Adipose tissue (tissue), 3 donors: ENCODE measurements around the gene GZMA. TPM values are rescaled to one million over a fixed set of nuclear protein-coding genes. Genes with fewer than 3 reads are reported as not detected.
"Not testable (repeated sequence)": the region's sequence is repeated elsewhere in the genome, so short reads cannot be mapped to it uniquely, and the experiment has no call there.

ENCODE experiments used
- H3K27ac ChIP-seq: one replicate; pipeline ENCODE4 v1.5.1; 2013; ENCODE audit warnings: low read depth, low read length
- WGBS, 3 donors: extraction: QIAGEN DNeasy Blood & Tissue Kit; methylation state at CpG; one replicate each; pipeline ENCODE4 v1.1.7; 2013; 5-methylcytosine and 5-hydroxymethylcytosine counted together
- polyA plus RNA-seq, 3 donors: library from polyadenylated mRNA; stranded (reverse); fragments of 200-250 nt; gene quantifications; one replicate each; pipeline ENCODE4 v1.2.3, GENCODE V29; 2013
- donor health status: healthy with polysubstance abuse.
- donor health status: Bipolar disorder and iron deficiency.
- donor health status: healthy.

GZMA gene
- polyA plus RNA-seq, result 1 to 10 TPM in 2 of 3 donors, under 1 TPM in 1; 0.49 to 2.7 (median 2.0) TPM

DNA sequence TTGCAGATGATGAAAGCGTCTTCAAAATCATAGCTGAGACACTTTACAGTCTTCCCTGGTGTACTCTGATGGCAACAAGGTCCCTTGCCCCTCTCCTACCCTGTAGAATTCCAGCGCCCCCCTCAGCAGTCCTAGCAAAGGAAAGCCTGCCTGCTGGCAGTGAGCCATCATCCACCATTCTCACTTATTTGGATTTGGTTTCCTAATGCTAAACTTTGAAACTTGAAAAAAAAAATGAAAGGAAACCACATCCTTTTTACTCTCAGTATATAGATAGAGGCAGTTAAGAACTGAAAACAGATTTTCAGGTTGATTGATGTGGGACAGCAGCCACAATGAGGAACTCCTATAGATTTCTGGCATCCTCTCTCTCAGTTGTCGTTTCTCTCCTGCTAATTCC, at the start of gene GZMA:
TSS of gene GZMA (plus strand) at position 299 of the 400 bp plus-strand sequence. CDS start at position 336, 37 bp downstream.
- no peak within 1 kb of the TSS for H3K27ac ChIP-seq
- 24 to 49% (median 47%) methylated on average over 3 of the region's 3 CpGs for WGBS, 3 donors

- WGBS, 3 donors, result 73 to 95% (median 91%) methylated on average over 2 of the region's 2 CpGs
These were observed 47.3 kb upstream of the GZMA start for GRCh38 chr5:55055183-55055582.

DNA sequence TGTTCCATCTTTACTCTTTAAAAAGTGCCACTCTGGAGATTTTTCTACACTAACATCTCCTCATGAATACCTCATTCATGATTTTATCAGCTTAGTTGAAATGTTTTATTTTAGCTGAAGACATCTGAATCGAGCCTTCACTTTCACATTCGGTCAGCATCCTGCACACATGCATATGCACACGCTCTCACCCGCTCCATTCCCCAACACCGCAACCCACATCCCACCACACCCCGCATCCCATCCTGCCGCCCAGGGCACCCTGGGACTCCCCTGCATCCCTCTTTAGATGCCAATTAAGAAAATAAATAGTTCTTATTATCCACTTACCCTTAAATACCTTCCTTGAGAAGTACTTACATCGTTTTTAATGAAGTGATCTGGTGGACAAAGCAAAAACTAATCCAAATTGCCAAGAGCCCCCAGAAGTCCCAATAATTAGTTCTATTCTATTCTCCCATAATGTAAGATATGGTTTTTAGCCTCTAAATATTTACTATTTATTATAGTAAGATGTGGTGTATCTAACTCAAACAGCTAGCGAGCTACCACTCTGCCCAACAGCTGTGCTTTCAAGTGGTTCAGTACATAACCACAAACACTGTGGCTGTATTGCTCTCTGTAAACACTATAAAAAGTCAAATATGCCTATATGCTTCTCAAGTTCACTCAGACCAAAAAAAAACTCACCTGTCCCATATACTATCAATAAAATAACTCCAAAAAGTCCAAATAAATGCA, 40.2 kb upstream of the GZMA start:
- 82 to 92% (median 88%) methylated on average over 9 of the region's 9 CpGs for WGBS, 3 donors
- H3K27ac ChIP-seq, result no peak overlapping the region

More at GRCh38 chr5:55055183-55055582, 47.3 kb upstream of the GZMA start:
- H3K27ac ChIP-seq, result no peak overlapping the region

GRCh38 chr5:55063220-55063863, 39.1 kb upstream of the GZMA start:
- 35 to 63% (median 38%) methylated on average over 5 of the region's 5 CpGs for WGBS, 3 donors
- no peak overlapping the region for H3K27ac ChIP-seq

DNA sequence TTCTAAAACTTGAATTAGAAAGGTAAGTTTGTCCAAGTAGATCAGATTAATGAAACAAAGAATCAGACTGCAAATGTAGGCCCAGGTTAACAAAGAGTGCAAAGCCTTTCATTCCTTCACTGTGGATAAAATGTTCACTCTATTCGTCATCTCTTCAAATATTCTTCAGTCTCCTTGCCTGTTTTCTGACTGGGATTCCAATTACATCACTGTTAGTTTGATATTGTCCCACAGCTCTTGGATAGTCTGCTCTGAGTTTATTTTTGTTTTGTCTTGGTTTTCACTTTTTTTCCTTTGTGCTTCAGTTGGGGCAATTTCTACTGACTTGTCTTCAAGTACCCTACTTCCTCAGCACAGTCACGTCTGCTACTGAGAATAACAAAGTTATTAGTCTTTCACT, 38.5 kb upstream of the GZMA start:
- H3K27ac ChIP-seq, result no peak overlapping the region
- WGBS, 3 donors, result 63 to 75% (median 69%) methylated on average over 2 of the region's 2 CpGs

- no peak overlapping the region for H3K27ac ChIP-seq
- WGBS, 3 donors, result 82 to 92% (median 91%) methylated on average over 3 of the region's 3 CpGs
These were observed 37.9 kb upstream of the GZMA start for GRCh38 chr5:55064523-55064922.

DNA sequence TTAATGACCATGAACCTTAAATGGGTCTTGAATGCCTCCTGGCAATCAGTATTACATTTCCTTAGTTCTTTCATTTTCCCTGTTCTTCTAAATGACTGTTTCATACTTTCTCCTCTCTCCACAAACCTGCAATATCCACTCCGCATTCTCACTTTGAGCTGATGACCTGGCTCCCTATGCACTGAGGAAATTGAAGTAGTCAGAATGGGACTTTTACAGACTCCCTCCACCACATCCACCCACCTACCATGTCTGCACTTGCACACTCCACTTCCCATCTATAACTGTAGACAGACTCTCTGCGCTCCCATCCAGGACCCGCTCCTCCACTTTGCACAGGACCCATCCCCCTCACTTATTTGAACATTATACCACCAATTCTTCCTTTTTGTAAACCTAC, 36.2 kb upstream of the GZMA start:
- no peak overlapping the region for H3K27ac ChIP-seq
- 91 to 98% (median 96%) methylated on average over 3 of the region's 3 CpGs for WGBS, 3 donors

- H3K27ac ChIP-seq, result no peak overlapping the region
- 68 to 92% (median 89%) methylated on average over 1 of the region's 1 CpG for whole genome bisulfite sequencing, 3 donors
These were observed 31.5 kb upstream of the GZMA start for GRCh38 chr5:55070968-55071367.

DNA sequence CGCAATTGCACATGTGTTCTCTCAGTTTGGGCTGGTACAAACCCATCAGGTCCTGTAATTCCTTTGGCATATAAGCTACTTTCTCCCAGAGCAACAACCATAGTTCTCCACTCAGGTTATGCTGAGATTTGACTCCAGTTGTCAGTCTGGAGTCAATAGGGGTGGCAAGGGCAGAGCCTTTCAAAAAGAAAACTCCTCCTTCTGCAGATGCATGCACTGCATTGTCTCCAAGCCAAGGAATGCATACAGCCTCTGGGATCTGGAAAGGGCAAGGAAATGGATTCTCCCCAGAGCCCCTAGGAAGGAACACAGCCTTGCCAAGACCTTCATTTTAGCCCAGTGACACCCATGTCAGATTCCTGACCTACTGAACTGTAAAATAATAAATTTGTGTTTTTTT, 31.0 kb upstream of the GZMA start:
- H3K27ac ChIP-seq, result no peak overlapping the region
- WGBS, 3 donors, result 87 to 100% (median 94%) methylated on average over 1 of the region's 1 CpG

- no peak overlapping the region for H3K27ac ChIP-seq
- 37 to 64% (median 41%) methylated on average over 2 of the region's 2 CpGs for WGBS, 3 donors
These were observed 29.8 kb upstream of the GZMA start for GRCh38 chr5:55072666-55073065.

- 87 to 90% (median 88%) methylated on average over 3 of the region's 3 CpGs for WGBS, 3 donors
These were observed 29.2 kb upstream of the GZMA start for GRCh38 chr5:55073211-55073610.

DNA sequence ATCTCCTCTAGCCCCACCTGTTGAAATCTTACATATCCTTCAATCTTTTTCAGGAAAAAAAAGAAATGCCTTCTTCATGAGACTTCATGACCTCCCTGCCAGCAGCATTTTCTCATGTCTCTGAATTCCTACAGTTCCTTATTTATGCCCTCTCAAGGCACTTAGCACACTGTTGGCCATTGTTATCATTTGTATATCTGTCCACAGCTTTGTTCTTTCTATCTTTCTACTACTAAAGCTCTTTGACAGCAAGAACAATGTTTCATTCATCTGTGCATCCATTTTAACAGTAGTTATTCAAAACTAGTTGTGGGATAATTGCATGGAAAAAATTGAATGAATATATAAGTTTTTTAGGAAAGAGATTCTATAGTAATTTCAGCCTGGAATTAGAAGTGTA, 20.9 kb upstream of the GZMA start:
- no peak overlapping the region for H3K27ac ChIP-seq

More at GRCh38 chr5:55073211-55073610, 29.2 kb upstream of the GZMA start:
- no peak overlapping the region for H3K27ac ChIP-seq

DNA sequence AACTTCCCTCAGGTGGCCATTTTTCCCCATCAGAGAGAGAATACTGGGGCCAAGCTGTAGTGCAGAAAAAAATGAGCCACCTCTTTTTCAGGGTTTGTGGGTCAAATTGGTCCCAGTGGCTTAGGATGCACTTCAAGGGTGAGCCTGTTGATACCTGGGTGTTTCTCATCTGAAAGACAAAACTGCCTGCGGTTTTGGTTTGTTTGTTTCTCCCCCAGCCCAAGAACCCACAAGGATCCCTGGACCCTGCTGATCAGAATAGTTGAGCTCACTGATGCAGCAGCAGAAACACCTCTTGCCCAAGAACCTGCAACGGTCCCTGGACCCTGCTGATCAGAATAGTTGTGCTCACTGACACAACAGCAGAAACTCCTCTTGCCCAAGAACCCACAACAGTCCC, 13.1 kb upstream of the GZMA start:
- 58 to 78% (median 78%) methylated on average over 2 of the region's 2 CpGs for WGBS, 3 donors
- H3K27ac ChIP-seq, result not testable (repeated sequence)

- WGBS, 3 donors, result 68 to 90% (median 90%) methylated on average over 6 of the region's 6 CpGs
- not testable (repeated sequence) for H3K27ac ChIP-seq
These were observed 11.4 kb upstream of the GZMA start for GRCh38 chr5:55091011-55091410.

DNA sequence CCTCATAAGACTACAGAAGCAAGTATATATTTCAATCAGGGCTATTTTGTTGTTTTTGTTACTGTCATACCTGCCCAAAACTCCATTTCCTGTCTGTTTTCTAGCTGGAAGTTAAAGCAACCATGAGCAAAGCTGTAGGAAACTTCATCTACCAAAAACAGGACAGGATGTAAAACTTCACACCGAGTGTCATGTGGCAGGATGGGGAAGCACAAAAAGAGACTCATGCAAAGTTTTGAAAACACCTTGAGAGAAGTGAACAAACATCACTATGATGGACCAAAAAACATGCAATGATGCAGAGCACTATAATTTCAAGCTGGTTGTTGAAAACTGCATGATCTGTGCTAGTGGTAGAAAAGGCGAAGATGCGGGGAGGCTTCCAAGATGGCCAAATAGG, 6.3 kb upstream of the GZMA start:
- no peak overlapping the region for H3K27ac ChIP-seq
- WGBS, 3 donors, result 67 to 85% (median 72%) methylated on average over 3 of the region's 3 CpGs

DNA sequence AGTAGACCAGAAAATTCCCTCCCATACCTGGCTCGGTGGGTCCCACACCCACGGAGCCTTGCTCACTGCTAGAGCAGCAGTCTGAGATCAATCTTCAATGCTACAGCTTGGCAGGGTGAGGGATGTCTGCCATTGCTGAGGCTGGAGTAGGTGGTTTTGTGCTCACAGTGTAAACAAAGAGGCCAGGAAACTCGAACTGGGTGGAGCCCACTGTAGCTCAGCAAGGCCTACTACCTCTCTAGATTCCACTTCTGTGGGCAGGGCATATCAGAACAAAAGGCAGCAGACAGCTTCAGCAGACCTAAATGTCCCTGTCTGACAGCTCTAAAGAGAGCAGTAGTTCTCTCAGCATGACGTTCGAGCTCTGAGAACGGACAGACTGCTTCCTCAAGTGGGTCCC, 5.6 kb upstream of the GZMA start:
- no peak overlapping the region for H3K27ac ChIP-seq
- WGBS, 3 donors, result 65 to 72% (median 69%) methylated on average over 6 of the region's 6 CpGs

GRCh38 chr5:55101148-55101547, 1.3 kb upstream of the GZMA start:
- H3K27ac ChIP-seq, result not testable (repeated sequence)

DNA sequence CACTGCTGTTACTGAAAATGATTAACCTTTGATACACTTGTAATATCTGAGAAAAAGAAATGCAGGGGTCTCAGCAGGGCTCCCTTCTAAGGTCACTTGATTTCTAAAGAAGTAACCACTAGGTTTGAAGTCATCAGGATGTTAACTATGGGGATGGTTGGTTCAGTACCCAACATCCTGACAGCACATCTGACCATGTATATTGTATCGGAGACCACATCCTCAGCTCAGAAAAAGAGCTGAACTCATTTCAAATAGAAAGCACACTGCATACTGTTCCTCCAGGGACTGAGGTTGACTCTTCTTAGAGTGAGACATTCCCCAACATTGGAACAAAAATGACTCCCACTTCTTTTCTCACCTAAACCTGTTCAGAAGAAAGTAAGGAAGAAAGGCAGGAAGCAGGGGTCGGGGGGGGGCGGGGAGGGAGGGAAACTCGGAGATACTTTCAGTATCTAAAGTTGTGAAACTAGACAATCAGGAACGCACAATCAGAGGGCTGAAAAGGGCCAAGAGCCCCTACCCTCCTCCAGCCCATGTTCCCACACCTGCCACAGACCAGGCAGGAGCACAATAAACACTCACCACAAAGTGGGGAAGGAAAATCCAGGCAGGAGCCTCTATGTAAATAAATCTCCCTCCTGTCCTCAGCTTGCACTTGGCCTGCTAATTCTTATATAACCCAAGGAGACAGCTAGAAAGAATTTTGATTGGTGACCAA, 730 bp upstream of the GZMA start:
- 40 to 59% (median 58%) methylated on average over 5 of the region's 5 CpGs for WGBS, 3 donors
- H3K27ac ChIP-seq, result no peak overlapping the region

- no peak overlapping the region for H3K27ac ChIP-seq
- WGBS, 3 donors, result 78 to 91% (median 84%) methylated on average over 2 of the region's 2 CpGs
These were observed 1.8 kb downstream of the GZMA start for GRCh38 chr5:55104036-55104772.
